H9 (cell line): ENCODE measurements around the gene USP49. TPM values are rescaled to one million over a fixed set of nuclear protein-coding genes. Genes with fewer than 3 reads are reported as not detected.

ENCODE experiments used
- DNase-seq: peaks from one replicate; pipeline ENCODE4 v3.0.0-alpha.2; 2017
- H2AFZ ChIP-seq: one replicate; pipeline ENCODE4 v1.6.1; 2013; ENCODE audit warnings: mild to moderate bottlenecking, low read length, control low read depth, moderate library complexity
- H2AK5ac ChIP-seq: 2 replicates; pipeline ENCODE4 v1.6.1; 2013; ENCODE audit warnings: low read length, control low read depth, mixed read lengths; ENCODE audit not compliant: insufficient read length
- H2BK120ac ChIP-seq: one replicate; pipeline ENCODE4 v1.6.1; 2013; ENCODE audit warnings: low read depth, mild to moderate bottlenecking, low read length, control low read depth, inconsistent platforms; ENCODE audit not compliant: poor library complexity, severe bottlenecking
- H2BK12ac ChIP-seq: 2 replicates; pipeline ENCODE4 v1.6.1; 2013; ENCODE audit warnings: low read length, control low read depth, mixed read lengths, low read depth; ENCODE audit not compliant: insufficient read length
- H2BK15ac ChIP-seq: 2 replicates; pipeline ENCODE4 v1.6.1; 2013; ENCODE audit warnings: low read depth, low read length, control low read depth
- H2BK20ac ChIP-seq: one replicate; pipeline ENCODE4 v1.6.1; 2013; ENCODE audit warnings: low read depth, mild to moderate bottlenecking, low read length, control low read depth, inconsistent platforms; ENCODE audit not compliant: poor library complexity, severe bottlenecking
- H2BK5ac ChIP-seq: 2 replicates; pipeline ENCODE4 v1.6.1; 2013; ENCODE audit warnings: low read length, control low read depth, mixed read lengths; ENCODE audit not compliant: insufficient read length
- H3K14ac ChIP-seq: 2 replicates; pipeline ENCODE4 v1.6.1; 2013; ENCODE audit warnings: low read length, control low read depth; ENCODE audit not compliant: insufficient read depth
- H3K18ac ChIP-seq: 2 replicates; pipeline ENCODE4 v1.6.1; 2013; ENCODE audit warnings: low read depth, mild to moderate bottlenecking, mixed read lengths, low read length, control low read depth; ENCODE audit not compliant: insufficient read length
- H3K23ac ChIP-seq: 2 replicates; pipeline ENCODE4 v1.6.1; 2013; ENCODE audit warnings: low read length, control low read depth, mixed read lengths, low read depth; ENCODE audit not compliant: insufficient read length
- H3K23me2 ChIP-seq: 2 replicates; pipeline ENCODE4 v1.6.1; 2013; ENCODE audit warnings: low read depth, mild to moderate bottlenecking, mixed read lengths, low read length, control low read depth; ENCODE audit not compliant: insufficient read length, poor library complexity, severe bottlenecking
- H3K27ac ChIP-seq: 2 replicates; pipeline ENCODE4 v1.5.1; 2013; ENCODE audit warnings: low read length, control low read depth, mixed read lengths, low read depth; ENCODE audit not compliant: insufficient read length
- H3K27me3 ChIP-seq: 2 replicates; pipeline ENCODE4 v1.6.1; 2013; ENCODE audit warnings: low read length, control low read depth, inconsistent platforms; ENCODE audit not compliant: insufficient read depth
- H3K4ac ChIP-seq: 2 replicates; pipeline ENCODE4 v1.6.1; 2013; ENCODE audit warnings: low read depth, mild to moderate bottlenecking, control low read depth, inconsistent platforms, low read length, moderate library complexity
- H3K4me1 ChIP-seq: 2 replicates; pipeline ENCODE4 v1.6.1; 2013; ENCODE audit warnings: low read length, control low read depth, inconsistent platforms; ENCODE audit not compliant: insufficient read depth
- H3K4me2 ChIP-seq: 2 replicates; pipeline ENCODE4 v1.6.1; 2013; ENCODE audit warnings: low read length, control low read depth, mixed read lengths; ENCODE audit not compliant: insufficient read length, insufficient read depth
- H3K56ac ChIP-seq: 2 replicates; pipeline ENCODE4 v1.6.1; 2013; ENCODE audit warnings: low read depth, mild to moderate bottlenecking, mixed read lengths, low read length, control low read depth; ENCODE audit not compliant: insufficient read length
- H3K79me1 ChIP-seq: 2 replicates; pipeline ENCODE4 v1.6.1; 2013; ENCODE audit warnings: low read depth, mild to moderate bottlenecking, moderate library complexity, low read length, control low read depth, inconsistent platforms; ENCODE audit not compliant: insufficient read depth, poor library complexity, severe bottlenecking
- H3K79me2 ChIP-seq: 2 replicates; pipeline ENCODE4 v1.6.1; 2013; ENCODE audit warnings: low read length, control low read depth, inconsistent platforms; ENCODE audit not compliant: insufficient read depth
- H3K9ac ChIP-seq: 2 replicates; pipeline ENCODE4 v1.6.1; 2013; ENCODE audit warnings: low read length, control low read depth, mixed read lengths; ENCODE audit not compliant: insufficient read length; ENCODE audit errors: extremely low read depth
- H3K9me3 ChIP-seq: one replicate; pipeline ENCODE4 v1.6.1; 2013; ENCODE audit warnings: low read depth, low read length, inconsistent platforms; ENCODE audit not compliant: control insufficient read depth
- H3T11ph ChIP-seq: one replicate; pipeline ENCODE4 v1.6.1; 2013; ENCODE audit warnings: mild to moderate bottlenecking, low read length, control low read depth, inconsistent platforms
- H4K20me1 ChIP-seq: one replicate; pipeline ENCODE4 v1.6.1; 2013; ENCODE audit not compliant: control insufficient read depth, insufficient read length, insufficient read depth
- H4K5ac ChIP-seq: 2 replicates; pipeline ENCODE4 v1.6.1; 2013; ENCODE audit warnings: low read depth, mild to moderate bottlenecking, mixed read lengths, low read length, control low read depth; ENCODE audit not compliant: insufficient read length
- H4K8ac ChIP-seq: replicated peaks from 2 replicates; pipeline ENCODE4 v1.6.1; 2013; ENCODE audit warnings: low read length, control low read depth, mixed read lengths, low read depth; ENCODE audit not compliant: insufficient read length
- H4K91ac ChIP-seq: 2 replicates; pipeline ENCODE4 v1.6.1; 2013; ENCODE audit warnings: low read depth, mild to moderate bottlenecking, moderate library complexity, mixed read lengths, low read length, control low read depth; ENCODE audit not compliant: insufficient read length
- H3K27ac Mint-ChIP-seq, 3 experiments: 2 replicates in 2 of 3; 3 replicates in 1 of 3; pipeline ENCODE4 v1.8.0; 2020 to 2021; ENCODE audit warnings: mixed read lengths in 3 of 3, mild to moderate bottlenecking in 1 of 3, moderate library complexity in 1 of 3
- H3K27me3 Mint-ChIP-seq: 2 replicates; pipeline ENCODE4 v1.8.0; 2021; ENCODE audit warnings: low read depth, mild to moderate bottlenecking, moderate library complexity, mixed read lengths
- H3K36me3 Mint-ChIP-seq, 3 experiments: 2 replicates in 2 of 3; 3 replicates in 1 of 3; pipeline ENCODE4 v1.8.0; 2020 to 2021; ENCODE audit warnings: low read depth in 3 of 3, mixed read lengths in 3 of 3; ENCODE audit not compliant: insufficient read depth in 1 of 3
- H3K4me1 Mint-ChIP-seq, 2 experiments: 2 replicates each; pipeline ENCODE4 v1.8.0; 2020; ENCODE audit warnings: mixed read lengths in 2 of 2
- H3K4me3 Mint-ChIP-seq, 2 experiments: 2 replicates in 1 of 2; 3 replicates in 1 of 2; pipeline ENCODE4 v1.8.0; 2020 to 2021; ENCODE audit warnings: mild to moderate bottlenecking in 2 of 2, mixed read lengths in 2 of 2, moderate library complexity in 1 of 2
- H3K9me3 Mint-ChIP-seq, 2 experiments: 2 replicates in 1 of 2; 3 replicates in 1 of 2; pipeline ENCODE4 v1.8.0; 2020; ENCODE audit warnings: mild to moderate bottlenecking in 2 of 2, mixed read lengths in 2 of 2, moderate library complexity in 1 of 2
- WGBS: extraction: QIAGEN DNeasy Blood & Tissue Kit; methylation state at CpG from one replicate; pipeline ENCODE4 v1.1.7; 2013; ENCODE audit warnings: missing lambda C conversion rate, low lambda C conversion rate, mixed read lengths; ENCODE audit not compliant: insufficient read length; ENCODE audit errors: extremely low coverage; 5-methylcytosine and 5-hydroxymethylcytosine counted together
- total RNA-seq: library from RNA; stranded (reverse); gene quantifications from 2 replicates; pipeline ENCODE4 v1.2.1, GENCODE V29; 2021
- TF ChIP-seq, protein P1 (sequence below): fragments of 200-600 bp; sonication (generic); conservative IDR thresholded peaks from 3 replicates; pipeline ENCODE4 v1.8.0; 2021; ENCODE audit warnings: antibody characterized with exemption, mild to moderate bottlenecking

The USP49 gene
- total RNA-seq, 1 experiment from 2014 or later, result 19.0 TPM

GRCh38 chr6:41938590-41939175 is 43.5 kb upstream of the USP49 start:
- peaks cover 9 to 32% (median 19%) of the 10 kb centered on the region in 3 experiments for H3K36me3 Mint-ChIP-seq
- WGBS, result no CpG with 5 or more reads among the region's 5 CpGs
- Histone ChIP-seq H2BK15ac (no peak overlapping the region), H3K23ac (no peak overlapping the region), H3K18ac (no peak overlapping the region), H4K8ac (no peak overlapping the region), H3K14ac (no peak overlapping the region), H3K27me3 (no peaks in the 10 kb centered on the region), H2AFZ (no peak overlapping the region), H3T11ph (no peak overlapping the region), H3K9me3 (no peaks in the 10 kb centered on the region), H4K20me1 (peaks cover 3% of the 10 kb centered on the region), H3K23me2 (peaks cover 7% of the 10 kb centered on the region), H3K9ac (no peak overlapping the region), H4K5ac (no peak overlapping the region), H4K91ac (no peak overlapping the region), H3K4me1 (peaks cover 16% of the 10 kb centered on the region; the same call in 1 of the 2 replicates), H3K4ac (no peak overlapping the region), H2BK20ac (no peak overlapping the region), H2BK120ac (no peak overlapping the region), H3K56ac (no peak overlapping the region), H3K79me1 (no peaks in the 10 kb centered on the region), H3K4me2 (peak overlapping the region; percentile 81), H3K79me2 (no peaks in the 10 kb centered on the region), H2BK5ac (no peak overlapping the region), H2BK12ac (no peak overlapping the region), H2AK5ac (no peak overlapping the region), H3K27ac (no peak overlapping the region)
- H3K27me3 Mint-ChIP-seq, result peaks cover 5% of the 10 kb centered on the region
- no peak for DNase-seq
- TF ChIP-seq, protein P1, sequence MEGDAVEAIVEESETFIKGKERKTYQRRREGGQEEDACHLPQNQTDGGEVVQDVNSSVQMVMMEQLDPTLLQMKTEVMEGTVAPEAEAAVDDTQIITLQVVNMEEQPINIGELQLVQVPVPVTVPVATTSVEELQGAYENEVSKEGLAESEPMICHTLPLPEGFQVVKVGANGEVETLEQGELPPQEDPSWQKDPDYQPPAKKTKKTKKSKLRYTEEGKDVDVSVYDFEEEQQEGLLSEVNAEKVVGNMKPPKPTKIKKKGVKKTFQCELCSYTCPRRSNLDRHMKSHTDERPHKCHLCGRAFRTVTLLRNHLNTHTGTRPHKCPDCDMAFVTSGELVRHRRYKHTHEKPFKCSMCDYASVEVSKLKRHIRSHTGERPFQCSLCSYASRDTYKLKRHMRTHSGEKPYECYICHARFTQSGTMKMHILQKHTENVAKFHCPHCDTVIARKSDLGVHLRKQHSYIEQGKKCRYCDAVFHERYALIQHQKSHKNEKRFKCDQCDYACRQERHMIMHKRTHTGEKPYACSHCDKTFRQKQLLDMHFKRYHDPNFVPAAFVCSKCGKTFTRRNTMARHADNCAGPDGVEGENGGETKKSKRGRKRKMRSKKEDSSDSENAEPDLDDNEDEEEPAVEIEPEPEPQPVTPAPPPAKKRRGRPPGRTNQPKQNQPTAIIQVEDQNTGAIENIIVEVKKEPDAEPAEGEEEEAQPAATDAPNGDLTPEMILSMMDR, result no peak
- peak overlapping the region; percentile 93 to 97 (median 96) for H3K27ac Mint-ChIP-seq
- peak overlapping the region; percentile 83 to 96 for H3K4me3 Mint-ChIP-seq
- peaks cover 31 to 40% of the 10 kb centered on the region in 2 experiments for H3K4me1 Mint-ChIP-seq
- H3K9me3 Mint-ChIP-seq, result no peaks in the 10 kb centered on the region
